ENCODE results near the gene TMEM121B.

GRCh38 chr22:17133137-17133536 lies 12.0 kb upstream of the TMEM121B start:
- TF ChIP-seq CTCF (IDR thresholded peaks at IDR 0.05) (no peak), POLR2AphosphoS5 (IDR thresholded peaks at IDR 0.05) (no peak), POLR2A (IDR thresholded peaks at IDR 0.05) (no peak), EP300 (IDR thresholded peaks at IDR 0.05; ENCODE audit: low read depth) (no peak)
